ENCODE data around the gene AREL1. TPM values are rescaled to one million over a fixed set of nuclear protein-coding genes. Genes with fewer than 3 reads are reported as not detected.

AREL1 gene
- total RNA-seq, 1 experiment from 2014 or later: 45.9 TPM

DNA sequence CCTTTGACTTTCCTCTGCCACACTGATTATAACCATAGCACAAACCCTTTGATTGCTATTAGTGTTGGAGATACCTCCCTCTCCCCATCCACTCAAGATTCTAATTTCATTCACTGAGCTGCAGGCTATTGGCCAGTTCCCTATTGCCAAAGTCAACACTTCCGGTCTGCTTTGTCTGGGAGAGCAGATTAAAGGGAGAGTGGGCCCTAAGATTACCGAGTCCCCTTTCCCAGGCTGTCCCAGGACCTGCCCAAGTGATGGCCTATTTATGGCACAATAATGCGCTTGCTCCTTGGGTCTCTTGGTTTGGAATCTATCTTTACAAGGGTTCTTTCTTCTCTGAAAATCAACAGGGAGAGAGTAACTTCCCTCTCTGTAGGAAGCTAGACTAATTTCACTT is 57.9 kb downstream of the AREL1 start:
- H3K4me1 ChIP-seq (ENCODE audit: control insufficient read depth in 1 of 2, insufficient read depth in 2 of 2, low read length in 2 of 2): no peaks in the 10 kb centered on the region
- no TSS peak for BruUV-seq (replicated peaks)
- no peaks in the 10 kb centered on the region for H3K9me3 ChIP-seq (ENCODE audit: control insufficient read depth in 1 of 2, insufficient read depth in 1 of 2, low read depth in 1 of 2, low read length in 2 of 2)
- H3K9me2 ChIP-seq (ENCODE audit: insufficient read depth): no peaks in the 10 kb centered on the region
- intact Hi-C loops (cut with micrococcal nuclease): no loop called here
- DNase-seq (ENCODE audit: low read depth, low spot score): no peak
- H3K4me2 ChIP-seq (ENCODE audit: low read length): no peak overlapping the region
- ChIA-PET CTCF (no interaction called here), RAD21 (ENCODE audit: low non-redundant PET in 1 of 2, low total read pairs in 2 of 2, uncharacterized antibody in 2 of 2, unreplicated experiment in 2 of 2) (no interaction called here), POLR2A (no interaction called here)
- no peaks in the 10 kb centered on the region; a peak in 1 of 4 replicates for H3K36me3 ChIP-seq (ENCODE audit: control insufficient read depth in 1 of 2, insufficient read depth in 2 of 2, low read length in 2 of 2)
- TF ChIP-seq ZFX (IDR thresholded peaks at IDR 0.05): no peak
- TF ChIP-seq, protein P1, sequence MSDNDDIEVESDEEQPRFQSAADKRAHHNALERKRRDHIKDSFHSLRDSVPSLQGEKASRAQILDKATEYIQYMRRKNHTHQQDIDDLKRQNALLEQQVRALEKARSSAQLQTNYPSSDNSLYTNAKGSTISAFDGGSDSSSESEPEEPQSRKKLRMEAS (IDR thresholded peaks at IDR 0.05): no peak
- no peak for TF ChIP-seq RAD21 (IDR thresholded peaks at IDR 0.05; ENCODE audit: low read depth)
- TF ChIP-seq POLR2AphosphoS5 (IDR thresholded peaks at IDR 0.05; ENCODE audit: low read depth, low read length): no peak
- TF ChIP-seq ZNF274 (IDR thresholded peaks at IDR 0.05; ENCODE audit: low read depth, low read length): no peak
- no peak for TF ChIP-seq SRF (IDR thresholded peaks at IDR 0.05; ENCODE audit: low read depth)
- TF ChIP-seq, protein P2, sequence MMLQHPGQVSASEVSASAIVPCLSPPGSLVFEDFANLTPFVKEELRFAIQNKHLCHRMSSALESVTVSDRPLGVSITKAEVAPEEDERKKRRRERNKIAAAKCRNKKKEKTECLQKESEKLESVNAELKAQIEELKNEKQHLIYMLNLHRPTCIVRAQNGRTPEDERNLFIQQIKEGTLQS (IDR thresholded peaks at IDR 0.05): no peak
- TF ChIP-seq SP1 (IDR thresholded peaks at IDR 0.05; ENCODE audit: low read depth): no peak
- TF ChIP-seq, protein P3, sequence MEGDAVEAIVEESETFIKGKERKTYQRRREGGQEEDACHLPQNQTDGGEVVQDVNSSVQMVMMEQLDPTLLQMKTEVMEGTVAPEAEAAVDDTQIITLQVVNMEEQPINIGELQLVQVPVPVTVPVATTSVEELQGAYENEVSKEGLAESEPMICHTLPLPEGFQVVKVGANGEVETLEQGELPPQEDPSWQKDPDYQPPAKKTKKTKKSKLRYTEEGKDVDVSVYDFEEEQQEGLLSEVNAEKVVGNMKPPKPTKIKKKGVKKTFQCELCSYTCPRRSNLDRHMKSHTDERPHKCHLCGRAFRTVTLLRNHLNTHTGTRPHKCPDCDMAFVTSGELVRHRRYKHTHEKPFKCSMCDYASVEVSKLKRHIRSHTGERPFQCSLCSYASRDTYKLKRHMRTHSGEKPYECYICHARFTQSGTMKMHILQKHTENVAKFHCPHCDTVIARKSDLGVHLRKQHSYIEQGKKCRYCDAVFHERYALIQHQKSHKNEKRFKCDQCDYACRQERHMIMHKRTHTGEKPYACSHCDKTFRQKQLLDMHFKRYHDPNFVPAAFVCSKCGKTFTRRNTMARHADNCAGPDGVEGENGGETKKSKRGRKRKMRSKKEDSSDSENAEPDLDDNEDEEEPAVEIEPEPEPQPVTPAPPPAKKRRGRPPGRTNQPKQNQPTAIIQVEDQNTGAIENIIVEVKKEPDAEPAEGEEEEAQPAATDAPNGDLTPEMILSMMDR (IDR thresholded peaks at IDR 0.05 in 2 of 3, conservative IDR thresholded peaks at IDR 0.05 in 1 of 3; ENCODE audit: borderline replicate concordance in 1 of 3, insufficient read depth in 1 of 3, low read depth in 2 of 3, low read length in 2 of 3): no peak
- TF ChIP-seq, protein P4, sequence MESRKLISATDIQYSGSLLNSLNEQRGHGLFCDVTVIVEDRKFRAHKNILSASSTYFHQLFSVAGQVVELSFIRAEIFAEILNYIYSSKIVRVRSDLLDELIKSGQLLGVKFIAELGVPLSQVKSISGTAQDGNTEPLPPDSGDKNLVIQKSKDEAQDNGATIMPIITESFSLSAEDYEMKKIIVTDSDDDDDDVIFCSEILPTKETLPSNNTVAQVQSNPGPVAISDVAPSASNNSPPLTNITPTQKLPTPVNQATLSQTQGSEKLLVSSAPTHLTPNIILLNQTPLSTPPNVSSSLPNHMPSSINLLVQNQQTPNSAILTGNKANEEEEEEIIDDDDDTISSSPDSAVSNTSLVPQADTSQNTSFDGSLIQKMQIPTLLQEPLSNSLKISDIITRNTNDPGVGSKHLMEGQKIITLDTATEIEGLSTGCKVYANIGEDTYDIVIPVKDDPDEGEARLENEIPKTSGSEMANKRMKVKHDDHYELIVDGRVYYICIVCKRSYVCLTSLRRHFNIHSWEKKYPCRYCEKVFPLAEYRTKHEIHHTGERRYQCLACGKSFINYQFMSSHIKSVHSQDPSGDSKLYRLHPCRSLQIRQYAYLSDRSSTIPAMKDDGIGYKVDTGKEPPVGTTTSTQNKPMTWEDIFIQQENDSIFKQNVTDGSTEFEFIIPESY (IDR thresholded peaks at IDR 0.05; ENCODE audit: extremely low read depth, insufficient replicate concordance, low read length): no peak
- TF ChIP-seq ELF1 (IDR thresholded peaks at IDR 0.05; ENCODE audit: borderline replicate concordance, low read depth): no peak
- no peak for TF ChIP-seq JUND (IDR thresholded peaks at IDR 0.05)
- TF ChIP-seq EZH2phosphoT487 (IDR thresholded peaks at IDR 0.05; ENCODE audit: borderline replicate concordance): no peak
- TF ChIP-seq EZH2 (IDR thresholded peaks at IDR 0.05): no peak
- TF ChIP-seq, protein P5, sequence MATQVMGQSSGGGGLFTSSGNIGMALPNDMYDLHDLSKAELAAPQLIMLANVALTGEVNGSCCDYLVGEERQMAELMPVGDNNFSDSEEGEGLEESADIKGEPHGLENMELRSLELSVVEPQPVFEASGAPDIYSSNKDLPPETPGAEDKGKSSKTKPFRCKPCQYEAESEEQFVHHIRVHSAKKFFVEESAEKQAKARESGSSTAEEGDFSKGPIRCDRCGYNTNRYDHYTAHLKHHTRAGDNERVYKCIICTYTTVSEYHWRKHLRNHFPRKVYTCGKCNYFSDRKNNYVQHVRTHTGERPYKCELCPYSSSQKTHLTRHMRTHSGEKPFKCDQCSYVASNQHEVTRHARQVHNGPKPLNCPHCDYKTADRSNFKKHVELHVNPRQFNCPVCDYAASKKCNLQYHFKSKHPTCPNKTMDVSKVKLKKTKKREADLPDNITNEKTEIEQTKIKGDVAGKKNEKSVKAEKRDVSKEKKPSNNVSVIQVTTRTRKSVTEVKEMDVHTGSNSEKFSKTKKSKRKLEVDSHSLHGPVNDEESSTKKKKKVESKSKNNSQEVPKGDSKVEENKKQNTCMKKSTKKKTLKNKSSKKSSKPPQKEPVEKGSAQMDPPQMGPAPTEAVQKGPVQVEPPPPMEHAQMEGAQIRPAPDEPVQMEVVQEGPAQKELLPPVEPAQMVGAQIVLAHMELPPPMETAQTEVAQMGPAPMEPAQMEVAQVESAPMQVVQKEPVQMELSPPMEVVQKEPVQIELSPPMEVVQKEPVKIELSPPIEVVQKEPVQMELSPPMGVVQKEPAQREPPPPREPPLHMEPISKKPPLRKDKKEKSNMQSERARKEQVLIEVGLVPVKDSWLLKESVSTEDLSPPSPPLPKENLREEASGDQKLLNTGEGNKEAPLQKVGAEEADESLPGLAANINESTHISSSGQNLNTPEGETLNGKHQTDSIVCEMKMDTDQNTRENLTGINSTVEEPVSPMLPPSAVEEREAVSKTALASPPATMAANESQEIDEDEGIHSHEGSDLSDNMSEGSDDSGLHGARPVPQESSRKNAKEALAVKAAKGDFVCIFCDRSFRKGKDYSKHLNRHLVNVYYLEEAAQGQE (IDR thresholded peaks at IDR 0.05; ENCODE audit: low read depth): no peak
- no peak for TF ChIP-seq CEBPB (IDR thresholded peaks at IDR 0.05; ENCODE audit: low read depth)
- TF ChIP-seq YY1 (IDR thresholded peaks at IDR 0.05; ENCODE audit: extremely low read depth, insufficient replicate concordance, low read depth, low read length): no peak
- H3K27me3 ChIP-seq (ENCODE audit: insufficient read depth, low read length): no peaks in the 10 kb centered on the region
- no peaks in the 10 kb centered on the region for H3K79me2 ChIP-seq (ENCODE audit: insufficient read depth, low read length)
- no peak for ATAC-seq
- no peaks in the 10 kb centered on the region for H4K20me1 ChIP-seq (ENCODE audit: insufficient read depth)
- no peak overlapping the region for H3K9ac ChIP-seq (ENCODE audit: low read length)
- no peak overlapping the region for H2AFZ ChIP-seq (ENCODE audit: low read depth, low read length, poor library complexity, severe bottlenecking)
- no peak overlapping the region for H3K27ac ChIP-seq (ENCODE audit: low read depth, low read length)
- H3K4me3 ChIP-seq (replicated peaks in 1 of 2; ENCODE audit: low read depth in 1 of 2, low read length in 2 of 2): no peak overlapping the region
